Neural progenitor cell (in vitro differentiated cells): ENCODE data around the gene RANBP1. TPM values are rescaled to one million over a fixed set of nuclear protein-coding genes. Genes with fewer than 3 reads are reported as not detected.

Experiments
- DNase-seq: peaks from one replicate; pipeline ENCODE4 v3.0.0-alpha.2; 2016; ENCODE audit warnings: low spot score
- H2AFZ ChIP-seq: fragments of 200-600 bp; sonication (generic); replicated peaks from 2 replicates; pipeline ENCODE4 v1.6.1; 2016; ENCODE audit warnings: antibody characterized with exemption
- H3F3A ChIP-seq: fragments of 200-600 bp; sonication (generic); 2 replicates; pipeline ENCODE4 v1.6.1; 2016; ENCODE audit warnings: antibody characterized with exemption, low read depth
- H3K27ac ChIP-seq: fragments of 200-600 bp; sonication (generic); 2 replicates; pipeline ENCODE4 v1.5.1; 2016; ENCODE audit warnings: mild to moderate bottlenecking
- H3K27me3 ChIP-seq: fragments of 200-600 bp; sonication (generic); 2 replicates; pipeline ENCODE4 v1.6.1; 2016; ENCODE audit warnings: mild to moderate bottlenecking, moderate library complexity
- H3K36me3 ChIP-seq: fragments of 200-600 bp; sonication (generic); 2 replicates; pipeline ENCODE4 v1.5.1; 2016
- H3K4me1 ChIP-seq: fragments of 200-600 bp; sonication (generic); 2 replicates; pipeline ENCODE4 v1.6.1; 2016; ENCODE audit warnings: mixed run types
- H3K4me2 ChIP-seq: fragments of 200-600 bp; sonication (generic); 2 replicates; pipeline ENCODE4 v1.6.1; 2016
- H3K4me3 ChIP-seq: fragments of 200-600 bp; sonication (generic); 2 replicates; pipeline ENCODE4 v1.5.1; 2016
- H3K79me2 ChIP-seq: fragments of 200-600 bp; sonication (generic); 2 replicates; pipeline ENCODE4 v1.6.1; 2016; ENCODE audit warnings: low read depth
- H3K9ac ChIP-seq: fragments of 200-600 bp; sonication (generic); 2 replicates; pipeline ENCODE4 v1.6.1; 2016
- H3K9me3 ChIP-seq: fragments of 200-600 bp; sonication (generic); 2 replicates; pipeline ENCODE4 v1.5.1; 2016; ENCODE audit warnings: low read depth
- H4K20me1 ChIP-seq: fragments of 200-600 bp; sonication (generic); 2 replicates; pipeline ENCODE4 v1.6.1; 2016; ENCODE audit warnings: low read depth
- H3K27ac Mint-ChIP-seq: 3 replicates; pipeline ENCODE4 v1.8.0; 2021; ENCODE audit warnings: mixed read lengths
- H3K27me3 Mint-ChIP-seq: 2 replicates; pipeline ENCODE4 v1.8.0; 2022; ENCODE audit warnings: low read depth, mild to moderate bottlenecking, inconsistent platforms, moderate library complexity, mixed read lengths; ENCODE audit not compliant: insufficient read depth
- H3K36me3 Mint-ChIP-seq: 3 replicates; pipeline ENCODE4 v1.8.0; 2021; ENCODE audit warnings: mixed read lengths
- H3K4me1 Mint-ChIP-seq: 3 replicates; pipeline ENCODE4 v1.8.0; 2021; ENCODE audit warnings: mixed read lengths
- H3K4me3 Mint-ChIP-seq: 3 replicates; pipeline ENCODE4 v1.8.0; 2021; ENCODE audit warnings: mild to moderate bottlenecking, moderate library complexity, mixed read lengths
- H3K9me3 Mint-ChIP-seq: 3 replicates; pipeline ENCODE4 v1.8.0; 2020; ENCODE audit warnings: mixed read lengths
- EZH2 ChIP-seq: fragments of 200-600 bp; sonication (generic); IDR thresholded peaks from 2 replicates; pipeline ENCODE4 v1.6.1; 2017; ENCODE audit warnings: antibody characterized with exemption, mild to moderate bottlenecking, moderate library complexity
- EZH2phosphoT487 ChIP-seq: fragments of 200-600 bp; sonication (generic); IDR thresholded peaks from 2 replicates; pipeline ENCODE4 v1.6.1; 2017; ENCODE audit warnings: antibody characterized with exemption
- total RNA-seq: library from RNA; depleted of rRNA; stranded (reverse); fragments of >200 nt; gene quantifications from 2 replicates; pipeline ENCODE4 v1.2.3, GENCODE V29; 2015; ENCODE audit warnings: low replicate concordance
- TF ChIP-seq, protein P1 (sequence below): fragments of 200-600 bp; sonication (generic); IDR thresholded peaks from 2 replicates; pipeline ENCODE4 v1.5.1; 2017; ENCODE audit warnings: antibody characterized with exemption, mild to moderate bottlenecking

The RANBP1 gene
- total RNA-seq, 1 donor from 2014 or later, result 918 TPM

DNA sequence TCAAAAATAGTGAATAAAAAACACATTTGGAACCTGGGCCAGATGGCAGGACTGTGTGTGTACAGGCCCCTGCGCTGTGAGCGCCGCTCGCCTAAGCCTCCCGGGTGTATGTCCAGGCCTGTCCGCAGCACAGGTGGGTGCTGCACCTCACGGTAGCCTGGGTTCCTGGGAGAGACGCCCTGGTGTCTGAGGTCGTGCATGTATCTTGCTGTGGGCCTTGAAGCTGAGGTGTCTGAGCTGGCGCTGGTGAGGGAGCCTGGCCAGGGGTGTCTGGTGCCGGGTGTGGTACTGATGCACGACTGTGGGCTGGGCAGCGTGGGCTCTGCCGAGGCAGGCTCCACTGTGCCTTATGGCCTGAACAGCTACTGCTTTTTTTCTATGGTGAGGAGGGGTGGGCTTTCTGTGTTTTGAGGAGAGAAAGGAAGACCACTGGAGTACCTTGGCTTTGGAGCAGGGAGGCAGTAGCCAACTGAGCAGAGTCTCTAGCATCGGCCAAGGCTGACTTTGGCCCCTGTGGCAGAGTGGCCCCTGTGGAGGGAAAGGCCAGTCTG is 11.5 kb downstream of the RANBP1 start:
- Mint-ChIP-seq H3K4me3 (no peak overlapping the region), H3K4me1 (peaks cover 4% of the 10 kb centered on the region), H3K27me3 (peaks cover 5% of the 10 kb centered on the region), H3K9me3 (no peaks in the 10 kb centered on the region), H3K36me3 (peaks cover 13% of the 10 kb centered on the region), H3K27ac (no peak overlapping the region)
- DNase-seq, result no peak
- no peak overlapping the region for H3K9ac ChIP-seq
- peaks cover 2% of the 10 kb centered on the region for H3K4me1 ChIP-seq
- H3K36me3 ChIP-seq, result no peaks in the 10 kb centered on the region
- H3K9me3 ChIP-seq, result no peaks in the 10 kb centered on the region
- no peaks in the 10 kb centered on the region for H3K27me3 ChIP-seq
- H3K27ac ChIP-seq, result peak overlapping the region; percentile 63
- no peak for TF ChIP-seq EZH2
- TF ChIP-seq EZH2phosphoT487, result no peak
- TF ChIP-seq, protein P1, sequence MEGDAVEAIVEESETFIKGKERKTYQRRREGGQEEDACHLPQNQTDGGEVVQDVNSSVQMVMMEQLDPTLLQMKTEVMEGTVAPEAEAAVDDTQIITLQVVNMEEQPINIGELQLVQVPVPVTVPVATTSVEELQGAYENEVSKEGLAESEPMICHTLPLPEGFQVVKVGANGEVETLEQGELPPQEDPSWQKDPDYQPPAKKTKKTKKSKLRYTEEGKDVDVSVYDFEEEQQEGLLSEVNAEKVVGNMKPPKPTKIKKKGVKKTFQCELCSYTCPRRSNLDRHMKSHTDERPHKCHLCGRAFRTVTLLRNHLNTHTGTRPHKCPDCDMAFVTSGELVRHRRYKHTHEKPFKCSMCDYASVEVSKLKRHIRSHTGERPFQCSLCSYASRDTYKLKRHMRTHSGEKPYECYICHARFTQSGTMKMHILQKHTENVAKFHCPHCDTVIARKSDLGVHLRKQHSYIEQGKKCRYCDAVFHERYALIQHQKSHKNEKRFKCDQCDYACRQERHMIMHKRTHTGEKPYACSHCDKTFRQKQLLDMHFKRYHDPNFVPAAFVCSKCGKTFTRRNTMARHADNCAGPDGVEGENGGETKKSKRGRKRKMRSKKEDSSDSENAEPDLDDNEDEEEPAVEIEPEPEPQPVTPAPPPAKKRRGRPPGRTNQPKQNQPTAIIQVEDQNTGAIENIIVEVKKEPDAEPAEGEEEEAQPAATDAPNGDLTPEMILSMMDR, result no peak
- H3K4me3 ChIP-seq, result no peak overlapping the region
- H2AFZ ChIP-seq, result no peak overlapping the region
- H3K4me2 ChIP-seq, result no peak overlapping the region
- H3F3A ChIP-seq, result peaks cover 61% of the 10 kb centered on the region
- peaks cover 64% of the 10 kb centered on the region for H4K20me1 ChIP-seq
- peaks cover 28% of the 10 kb centered on the region for H3K79me2 ChIP-seq

DNA sequence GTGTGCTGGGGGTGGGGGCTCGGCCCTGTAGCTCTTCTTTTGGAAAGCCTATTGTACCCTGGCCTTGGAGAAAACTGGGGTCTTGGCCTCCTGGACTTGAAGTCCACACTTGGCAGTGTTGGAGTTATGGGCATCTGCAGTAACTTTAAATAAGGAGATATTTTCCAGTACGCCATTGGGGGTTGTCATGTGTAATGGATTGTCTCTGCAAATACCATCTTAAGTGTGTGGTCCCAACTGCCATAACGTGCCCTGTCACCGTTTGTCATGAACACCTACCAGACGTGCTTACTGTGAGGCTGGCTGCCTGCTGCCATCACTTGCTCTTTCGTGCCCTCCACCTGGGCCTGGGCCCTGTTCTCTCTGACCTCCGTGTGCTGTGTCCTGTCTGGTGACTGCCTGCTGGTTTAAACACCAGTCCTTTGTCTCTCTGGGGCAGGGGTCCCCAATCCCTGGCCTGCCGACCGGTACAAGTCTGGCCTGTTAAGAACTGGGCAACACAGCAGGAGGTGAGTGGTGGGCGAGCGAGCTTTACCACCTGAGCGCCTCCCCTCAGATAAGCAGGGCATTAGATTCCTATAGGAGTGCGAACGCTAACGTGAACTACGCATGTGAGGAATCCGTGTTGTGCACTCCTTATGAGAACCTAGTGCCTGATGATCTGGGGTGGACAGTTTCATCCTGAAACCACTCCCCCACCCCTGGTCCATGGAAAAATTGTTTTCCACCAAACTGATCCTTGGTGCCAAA is 12.1 kb downstream of the RANBP1 start:
- Histone ChIP-seq H3K36me3 (no peaks in the 10 kb centered on the region), H3K4me3 (no peak overlapping the region), H2AFZ (no peak overlapping the region), H3K4me2 (no peak overlapping the region), H3K79me2 (peaks cover 28% of the 10 kb centered on the region), H3F3A (peaks cover 61% of the 10 kb centered on the region), H3K27me3 (no peaks in the 10 kb centered on the region), H3K4me1 (peaks cover 8% of the 10 kb centered on the region), H4K20me1 (peaks cover 67% of the 10 kb centered on the region), H3K9ac (no peak overlapping the region), H3K27ac (peak overlapping the region; percentile 63), H3K9me3 (no peaks in the 10 kb centered on the region)
- Mint-ChIP-seq H3K4me3 (no peak overlapping the region), H3K27me3 (peaks cover 5% of the 10 kb centered on the region), H3K36me3 (peaks cover 13% of the 10 kb centered on the region), H3K9me3 (no peaks in the 10 kb centered on the region), H3K4me1 (peaks cover 9% of the 10 kb centered on the region), H3K27ac (no peak overlapping the region)
- TF ChIP-seq, protein P1, result no peak
- TF ChIP-seq EZH2phosphoT487 (no peak), EZH2 (no peak)
- DNase-seq, result no peak

DNA sequence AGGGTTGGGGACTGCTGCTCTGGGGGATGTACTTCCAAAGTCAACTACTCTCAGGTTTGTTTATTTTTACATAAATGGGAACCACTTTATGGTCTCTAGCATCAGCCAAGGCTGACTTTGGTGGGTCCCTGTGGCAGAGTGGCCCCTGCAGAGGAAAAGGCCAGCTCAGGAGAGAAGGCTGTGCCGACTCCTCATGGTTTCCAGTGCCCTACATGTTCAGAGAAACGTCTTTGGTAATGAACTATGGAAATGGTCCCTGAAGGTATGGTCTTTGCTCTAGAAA is 12.7 kb downstream of the RANBP1 start:
- Histone ChIP-seq H3K79me2 (peaks cover 28% of the 10 kb centered on the region), H3K4me1 (peaks cover 8% of the 10 kb centered on the region), H4K20me1 (peaks cover 65% of the 10 kb centered on the region), H3K36me3 (no peaks in the 10 kb centered on the region), H3K9ac (no peak overlapping the region), H3K4me2 (no peak overlapping the region), H3K27ac (peak overlapping the region; percentile 63), H3F3A (peaks cover 61% of the 10 kb centered on the region), H3K27me3 (no peaks in the 10 kb centered on the region), H3K9me3 (no peaks in the 10 kb centered on the region), H3K4me3 (no peak overlapping the region), H2AFZ (no peak overlapping the region)
- H3K27ac Mint-ChIP-seq, result no peak overlapping the region
- peaks cover 13% of the 10 kb centered on the region for H3K36me3 Mint-ChIP-seq
- no peak for DNase-seq
- H3K27me3 Mint-ChIP-seq, result peaks cover 5% of the 10 kb centered on the region
- peaks cover 13% of the 10 kb centered on the region for H3K4me1 Mint-ChIP-seq
- H3K4me3 Mint-ChIP-seq, result no peak overlapping the region
- no peaks in the 10 kb centered on the region for H3K9me3 Mint-ChIP-seq
- TF ChIP-seq EZH2phosphoT487 (no peak), EZH2 (no peak)
- TF ChIP-seq, protein P1, result no peak
